Choroid plexus epithelial cell (primary cell): ENCODE results near the gene TOX2.

Experiments used
- DNase-seq: peaks from one replicate; pipeline ENCODE4 v3.0.0-alpha.2; 2010; ENCODE audit warnings: low read depth
- H3K4me3 ChIP-seq: 2 replicates; pipeline ENCODE4 v1.5.1; 2011; ENCODE audit warnings: low read depth, mild to moderate bottlenecking, control low read depth, low read length, moderate library complexity
- CTCF ChIP-seq: conservative IDR thresholded peaks from 2 replicates; pipeline ENCODE4 v1.5.1; 2011; ENCODE audit warnings: low read depth, mild to moderate bottlenecking, control low read depth, inconsistent platforms, low read length, moderate library complexity

The TOX2 gene

GRCh38 chr20:43904827-43905177 is 9.8 kb upstream of the TOX2 start:
- TF ChIP-seq CTCF, result no peak
- no peak for DNase-seq
- H3K4me3 ChIP-seq, result no peak overlapping the region

GRCh38 chr20:43906505-43907034 is 8.1 kb upstream of the TOX2 start:
- no peak overlapping the region for H3K4me3 ChIP-seq
- no peak for TF ChIP-seq CTCF
- DNase-seq, result no peak

- H3K4me3 ChIP-seq, result no peak overlapping the region
- TF ChIP-seq CTCF, result no peak
- no peak for DNase-seq
Observed at GRCh38 chr20:43909211-43909610, 5.4 kb upstream of the TOX2 start.

GRCh38 chr20:43909720-43910119 is 4.9 kb upstream of the TOX2 start:
- TF ChIP-seq CTCF, result no peak
- no peak overlapping the region for H3K4me3 ChIP-seq
- DNase-seq, result no peak

GRCh38 chr20:43910564-43910963 is 4.1 kb upstream of the TOX2 start:
- H3K4me3 ChIP-seq, result no peak overlapping the region
- TF ChIP-seq CTCF, result no peak
- DNase-seq, result no peak

- peak; percentile 80 for DNase-seq
- no peak overlapping the region for H3K4me3 ChIP-seq
- peak; percentile 60 for TF ChIP-seq CTCF
Observed at GRCh38 chr20:43911066-43911465, 3.6 kb upstream of the TOX2 start.

- TF ChIP-seq CTCF, result no peak
Observed at GRCh38 chr20:43913291-43914025, 1.2 kb upstream of the TOX2 start.

More at GRCh38 chr20:43913291-43914025, 1.2 kb upstream of the TOX2 start:
- H3K4me3 ChIP-seq, result no peak overlapping the region
- DNase-seq, result no peak
